ENCODE results near the gene DNTT.

- TF ChIP-seq CTCF (IDR thresholded peaks at IDR 0.05), result no peak
- no peak for TF ChIP-seq POLR2A (IDR thresholded peaks at IDR 0.05)
- no peak for TF ChIP-seq POLR2AphosphoS5 (IDR thresholded peaks at IDR 0.05)
These were observed 13.0 kb downstream of the DNTT start for GRCh38 chr10:96317067-96317833.

Measured in breast epithelium (tissue), 3 donors.